T-helper 9 cell (primary cell): Measurements from ENCODE around the gene CEACAM21.

Experiments
- DNase-seq: peaks from one replicate; pipeline ENCODE4 v3.0.0-alpha.2; 2020

Gene CEACAM21

DNA sequence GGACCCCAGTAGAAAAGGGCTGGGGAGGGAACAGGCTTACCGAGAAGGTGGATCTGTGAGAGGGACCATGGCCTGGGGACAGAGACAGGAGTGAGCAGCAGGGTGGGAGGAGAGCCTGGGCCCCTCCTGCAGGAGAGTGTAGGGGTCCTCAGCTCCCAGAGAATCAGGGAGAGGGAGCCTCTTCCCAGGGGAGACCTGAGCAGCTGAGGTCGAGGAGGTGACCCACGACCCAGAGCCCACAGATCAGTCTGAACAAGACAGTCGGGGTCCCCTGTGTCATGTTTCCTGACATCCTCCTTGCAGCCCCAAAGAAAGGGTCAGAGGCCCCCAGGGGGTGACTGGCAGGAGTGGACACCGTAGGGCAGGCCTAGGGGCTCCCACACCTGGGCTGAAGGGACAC, 44.2 kb downstream of the CEACAM21 start:
- no peak for DNase-seq

DNA sequence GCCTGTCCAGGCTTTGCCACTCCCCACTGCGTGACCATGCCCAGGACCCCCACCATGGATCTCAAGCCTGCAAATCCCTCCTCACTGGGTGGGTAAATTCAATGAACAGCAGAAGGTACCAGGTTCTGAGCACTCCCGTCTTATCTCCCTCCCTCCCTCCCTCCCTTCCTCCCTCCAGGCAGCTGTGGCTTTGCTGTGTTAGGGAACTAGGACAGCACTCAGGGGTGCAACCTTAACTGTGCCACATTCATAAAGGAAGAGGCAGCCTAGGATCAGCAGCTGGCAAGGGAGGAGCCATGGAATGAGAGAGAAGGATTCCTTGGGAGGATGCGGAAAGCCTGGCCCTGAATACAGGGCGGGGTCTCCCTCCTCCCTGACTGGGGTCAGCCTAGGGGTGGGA, 45.3 kb downstream of the CEACAM21 start:
- DNase-seq: no peak

DNA sequence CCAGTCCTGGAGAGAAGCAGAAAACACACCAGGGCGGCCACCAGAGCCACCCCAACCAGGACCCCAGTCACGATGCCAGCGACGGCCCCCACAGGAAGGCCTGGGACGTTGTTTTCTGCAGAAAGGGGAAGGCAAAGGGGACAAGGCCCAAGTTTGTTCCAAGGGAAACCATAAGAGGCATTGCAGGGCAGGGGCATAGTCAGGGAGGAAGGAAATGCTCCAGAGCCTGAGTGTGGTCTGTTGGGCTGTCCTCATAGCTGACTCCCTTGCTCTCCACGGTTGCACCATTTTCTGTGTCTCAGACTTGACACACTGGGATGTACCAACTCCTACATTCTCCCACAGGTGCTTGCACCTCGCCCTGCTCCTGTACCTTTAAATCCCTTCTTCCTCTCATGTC, 45.7 kb downstream of the CEACAM21 start:
- DNase-seq: no peak

DNA sequence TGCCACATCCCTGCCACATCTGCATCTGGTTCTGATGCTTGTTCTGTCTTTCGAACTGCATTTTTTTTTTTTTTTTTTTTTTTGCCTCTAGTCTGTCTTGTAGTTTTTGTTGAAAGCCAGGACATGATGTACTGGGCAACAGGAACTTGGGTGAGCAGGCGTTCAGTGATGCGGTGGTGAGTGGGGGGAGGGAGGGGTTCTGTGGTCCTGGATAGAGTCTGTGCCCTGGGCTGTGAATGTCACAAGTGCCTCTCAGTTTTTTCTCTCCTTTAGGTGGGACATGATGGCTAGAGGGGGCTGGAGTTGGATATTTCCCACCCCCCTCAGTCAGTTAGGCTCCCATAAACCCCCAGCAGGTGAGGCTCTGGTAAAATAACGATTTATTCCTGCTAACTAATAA, 47.4 kb downstream of the CEACAM21 start:
- DNase-seq: no peak

DNA sequence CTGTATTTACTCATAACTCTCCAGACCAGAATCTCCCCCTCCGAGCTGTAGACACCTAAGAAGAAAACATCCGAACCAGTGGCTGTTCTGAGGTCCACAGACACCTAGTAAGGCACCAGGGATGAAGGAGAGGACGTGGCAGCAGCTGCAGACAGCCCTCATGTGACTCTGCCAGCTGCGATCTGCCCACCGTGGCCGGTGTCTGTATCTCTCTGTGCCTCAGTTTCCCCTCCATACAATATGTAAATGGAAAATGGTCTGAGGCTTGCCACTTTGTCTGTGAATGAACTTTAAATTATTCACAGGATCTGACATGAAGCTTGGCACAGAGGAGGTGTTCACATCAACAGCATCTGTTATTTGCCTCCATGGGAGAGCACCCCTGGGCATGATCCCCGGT, 48.5 kb downstream of the CEACAM21 start:
- DNase-seq: no peak

DNA sequence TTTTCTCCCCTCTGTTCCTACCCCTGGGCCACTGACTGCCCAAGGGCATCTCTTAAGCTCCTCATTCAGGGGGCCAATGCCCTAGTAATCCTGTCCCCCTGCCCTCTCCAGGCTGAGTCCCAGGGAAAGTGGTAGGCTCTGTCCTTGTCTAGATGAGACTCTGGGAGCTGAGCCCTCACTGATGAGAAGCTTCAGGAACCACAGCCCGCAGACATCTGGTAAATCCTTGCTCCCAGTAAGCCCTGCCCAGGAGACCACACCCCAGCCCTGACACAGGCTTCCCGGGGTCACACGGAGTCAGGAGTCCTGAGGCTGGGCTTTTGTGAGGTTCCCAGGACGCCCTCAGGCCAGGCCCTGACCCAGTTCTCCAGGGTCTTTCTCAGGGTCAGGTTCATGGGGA, 49.0 kb downstream of the CEACAM21 start:
- DNase-seq: no peak

DNA sequence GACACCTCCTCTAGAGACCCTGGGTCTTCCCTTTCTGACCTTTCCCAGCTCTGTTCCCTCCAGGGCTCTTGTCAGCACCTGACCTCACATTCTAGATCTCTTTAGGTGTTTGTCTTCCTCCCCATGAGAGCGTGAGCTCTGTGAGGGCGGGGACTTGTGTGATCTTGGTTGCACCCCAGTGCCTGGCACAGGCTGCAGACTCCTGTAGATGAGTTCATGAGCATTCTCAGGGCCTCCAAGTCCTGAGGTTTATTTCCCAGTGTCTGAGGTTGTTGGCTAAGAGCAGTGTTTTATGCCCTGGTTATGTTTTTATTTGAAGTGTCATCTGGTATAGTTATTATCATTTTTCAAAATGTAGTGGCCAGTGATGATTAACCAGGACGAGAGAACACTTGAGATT, 50.3 kb downstream of the CEACAM21 start:
- DNase-seq: no peak

DNA sequence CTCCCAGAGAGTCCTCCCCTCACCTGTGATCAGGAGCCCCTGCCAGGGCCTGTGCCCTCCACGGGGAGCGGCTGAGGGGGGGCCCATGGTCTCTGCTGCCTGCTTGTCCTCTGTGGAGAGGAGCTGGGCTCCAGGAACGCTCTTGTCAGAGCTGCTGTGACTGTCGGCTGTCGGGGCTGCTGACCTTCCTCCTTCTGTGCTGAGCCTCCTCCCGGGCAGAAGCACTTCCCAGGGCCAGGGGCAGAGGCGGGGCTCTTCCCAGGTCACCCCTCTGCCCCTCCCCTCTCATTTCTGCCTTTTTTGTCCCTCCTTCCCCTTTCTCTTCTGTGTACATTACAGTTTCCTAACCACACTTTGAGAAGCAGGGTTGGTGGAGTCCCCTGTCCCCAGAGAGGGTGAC, 50.9 kb downstream of the CEACAM21 start, which contains the start of gene CEACAM4:
TSS of gene CEACAM4 (minus strand) at position 198 of the 400 bp plus-strand sequence. CDS start at position 87, 111 bp downstream.
- DNase-seq: no peak

DNA sequence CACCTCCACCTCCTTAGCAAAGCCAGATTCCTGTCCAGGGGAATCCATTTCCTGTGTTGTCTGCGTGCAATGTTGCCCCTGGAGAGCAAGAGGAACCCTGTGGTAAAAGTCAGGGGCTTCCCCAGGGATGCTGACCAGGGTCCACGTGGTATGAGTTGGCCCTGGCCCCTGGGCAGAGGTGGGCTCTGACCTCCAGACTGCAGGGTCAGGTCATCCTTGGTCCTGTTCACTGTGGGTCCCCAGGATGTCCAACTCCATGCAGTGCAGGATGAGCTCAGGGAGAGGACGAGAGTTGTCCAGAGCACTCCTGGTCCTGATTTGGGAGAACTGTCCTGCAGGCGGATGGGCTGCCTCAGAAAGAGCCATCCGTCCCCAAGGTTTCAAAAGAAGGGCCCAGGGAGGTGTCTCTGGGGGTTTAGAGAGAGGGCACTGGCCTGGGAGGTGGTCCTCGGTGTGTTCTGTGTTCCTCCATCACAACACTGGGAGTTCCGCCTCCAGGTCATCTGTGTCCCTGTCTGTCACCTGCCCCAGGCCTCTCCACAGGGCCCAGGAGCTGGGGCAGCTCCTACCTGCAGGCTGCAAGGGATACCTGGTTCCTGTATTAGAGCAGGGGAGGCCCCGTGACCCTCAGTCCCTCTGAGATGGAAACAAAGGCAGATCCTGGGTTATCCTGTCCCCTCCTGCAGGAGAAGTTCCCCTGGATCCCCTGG, 52.2 kb downstream of the CEACAM21 start:
- no peak for DNase-seq
